Measurements from ENCODE around the gene GRIA1.

Gene GRIA1

DNA sequence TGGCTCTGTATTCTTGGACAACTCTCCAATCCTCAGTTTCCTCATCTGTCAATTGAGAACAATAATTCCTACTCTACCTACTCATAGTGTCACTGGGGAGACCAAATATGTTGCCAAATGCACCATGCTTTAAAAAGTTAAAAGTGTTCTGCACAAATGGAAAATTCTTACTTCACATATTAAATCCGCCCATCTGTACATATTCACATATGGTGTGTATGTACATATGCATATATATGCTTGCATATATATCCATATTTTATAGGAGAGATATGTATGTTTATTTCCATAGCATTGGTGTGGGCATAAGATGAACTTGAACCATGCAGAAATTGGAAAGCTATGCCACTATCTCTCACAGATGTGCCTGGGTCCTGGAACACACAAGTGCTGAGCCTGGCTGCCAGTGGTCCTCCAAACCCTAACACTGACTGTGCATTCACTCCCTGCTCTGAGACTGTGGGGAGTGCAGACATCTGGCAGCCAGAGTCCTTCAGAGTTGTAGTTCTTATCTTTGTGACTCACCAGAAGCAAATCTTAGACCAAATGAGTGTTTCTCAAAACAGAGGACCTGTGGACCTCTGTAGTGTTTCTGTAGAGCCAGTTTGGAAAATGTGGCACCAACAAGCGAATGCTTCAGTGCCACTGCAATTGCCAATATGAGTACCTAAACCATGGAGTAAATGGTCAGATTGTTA is 168.7 kb downstream of the GRIA1 start:
- H3K4me3 ChIP-seq (ENCODE audit: insufficient read depth, low read depth, low read length, poor library complexity, severe bottlenecking) = no peak overlapping the region
- no peak overlapping the region for H3K27ac ChIP-seq (ENCODE audit: insufficient read depth, low read length, poor library complexity, severe bottlenecking)
- no peak for DNase-seq
- H3K4me1 ChIP-seq (ENCODE audit: control insufficient read depth, insufficient read depth, low read length, poor library complexity, severe bottlenecking) = no peaks in the 10 kb centered on the region
- H3K27me3 ChIP-seq (replicated peaks; ENCODE audit: control insufficient read depth, insufficient read depth, low read length, poor library complexity, severe bottlenecking) = no peaks in the 10 kb centered on the region
- no peaks in the 10 kb centered on the region for H3K36me3 ChIP-seq (ENCODE audit: control insufficient read depth, insufficient read depth, low read length)
- no peaks in the 10 kb centered on the region for H3K9me3 ChIP-seq (ENCODE audit: control insufficient read depth, low read length)

DNA sequence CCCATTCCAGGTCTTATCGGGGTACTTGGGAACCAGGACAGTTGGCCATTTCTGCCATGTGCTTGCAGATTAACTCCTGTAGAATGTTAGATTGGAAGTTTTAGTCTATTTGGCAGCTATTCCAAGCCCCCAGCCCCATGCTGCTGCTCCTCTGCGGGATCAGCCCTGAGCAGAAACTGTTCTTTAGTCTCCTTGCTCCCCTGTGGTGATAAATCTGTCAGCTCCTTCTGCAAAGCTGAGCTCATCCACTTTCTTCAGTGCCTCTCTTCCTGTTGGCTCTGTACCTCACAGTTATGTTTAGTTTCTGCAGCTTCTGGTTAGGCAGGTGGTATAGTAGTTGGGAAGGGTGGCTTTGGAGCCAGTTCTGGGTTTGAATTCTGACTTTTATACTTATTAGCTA is 170.4 kb downstream of the GRIA1 start:
- no peaks in the 10 kb centered on the region for H3K36me3 ChIP-seq (ENCODE audit: control insufficient read depth, insufficient read depth, low read length)
- DNase-seq = no peak
- H3K4me3 ChIP-seq (ENCODE audit: insufficient read depth, low read depth, low read length, poor library complexity, severe bottlenecking) = no peak overlapping the region
- H3K27ac ChIP-seq (ENCODE audit: insufficient read depth, low read length, poor library complexity, severe bottlenecking) = no peak overlapping the region
- no peaks in the 10 kb centered on the region for H3K27me3 ChIP-seq (replicated peaks; ENCODE audit: control insufficient read depth, insufficient read depth, low read length, poor library complexity, severe bottlenecking)
- no peaks in the 10 kb centered on the region for H3K9me3 ChIP-seq (ENCODE audit: control insufficient read depth, low read length)
- H3K4me1 ChIP-seq (ENCODE audit: control insufficient read depth, insufficient read depth, low read length, poor library complexity, severe bottlenecking) = no peaks in the 10 kb centered on the region

DNA sequence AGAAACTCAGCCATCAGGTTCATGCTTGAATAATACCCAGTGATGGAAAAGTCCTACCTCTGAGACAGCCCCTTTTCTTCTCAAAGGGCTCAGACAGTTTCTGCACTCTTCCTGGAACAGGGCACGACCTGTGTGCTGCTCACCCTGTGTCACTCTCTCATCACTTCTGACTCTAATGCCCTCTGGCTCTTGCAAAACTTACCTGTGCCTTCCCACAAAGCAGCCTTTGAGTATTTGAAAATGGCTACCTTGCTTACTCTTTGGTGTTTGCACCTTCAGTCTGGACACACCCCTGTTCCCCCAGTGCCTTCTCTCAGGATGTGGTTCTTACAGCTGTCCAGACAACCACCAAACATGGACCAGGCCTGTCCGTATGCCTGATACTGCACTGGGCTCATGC is 171.4 kb downstream of the GRIA1 start:
- no peaks in the 10 kb centered on the region for H3K27me3 ChIP-seq (replicated peaks; ENCODE audit: control insufficient read depth, insufficient read depth, low read length, poor library complexity, severe bottlenecking)
- no peaks in the 10 kb centered on the region for H3K4me1 ChIP-seq (ENCODE audit: control insufficient read depth, insufficient read depth, low read length, poor library complexity, severe bottlenecking)
- DNase-seq = no peak
- H3K4me3 ChIP-seq (ENCODE audit: insufficient read depth, low read depth, low read length, poor library complexity, severe bottlenecking) = no peak overlapping the region
- H3K27ac ChIP-seq (ENCODE audit: insufficient read depth, low read length, poor library complexity, severe bottlenecking) = no peak overlapping the region
- H3K9me3 ChIP-seq (ENCODE audit: control insufficient read depth, low read length) = no peaks in the 10 kb centered on the region
- H3K36me3 ChIP-seq (ENCODE audit: control insufficient read depth, insufficient read depth, low read length) = no peaks in the 10 kb centered on the region

DNA sequence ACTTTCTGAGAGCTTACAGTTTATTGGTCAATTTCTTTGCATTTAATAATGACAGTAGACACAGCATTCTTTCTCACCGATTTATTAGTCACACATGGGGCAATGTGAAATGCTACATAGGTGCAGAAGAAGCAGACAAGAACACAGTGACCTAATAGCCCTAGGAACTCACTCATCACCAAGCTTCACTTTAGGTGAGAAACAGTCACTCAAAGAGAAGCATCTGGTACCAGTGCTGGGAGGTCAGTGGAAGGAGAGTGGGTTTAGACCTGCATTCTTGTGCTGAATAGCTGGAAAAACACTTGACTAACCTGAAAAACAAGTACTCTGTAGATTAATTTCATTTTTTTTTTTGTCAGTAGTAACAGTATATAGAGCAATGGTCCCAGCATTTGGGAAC is 179.6 kb downstream of the GRIA1 start:
- Histone ChIP-seq H3K4me1 (ENCODE audit: control insufficient read depth, insufficient read depth, low read length, poor library complexity, severe bottlenecking) (no peaks in the 10 kb centered on the region), H3K36me3 (ENCODE audit: control insufficient read depth, insufficient read depth, low read length) (no peaks in the 10 kb centered on the region), H3K27ac (ENCODE audit: insufficient read depth, low read length, poor library complexity, severe bottlenecking) (no peak overlapping the region), H3K27me3 (replicated peaks; ENCODE audit: control insufficient read depth, insufficient read depth, low read length, poor library complexity, severe bottlenecking) (no peaks in the 10 kb centered on the region), H3K4me3 (ENCODE audit: insufficient read depth, low read depth, low read length, poor library complexity, severe bottlenecking) (no peak overlapping the region), H3K9me3 (ENCODE audit: control insufficient read depth, low read length) (no peaks in the 10 kb centered on the region)
- no peak for DNase-seq

DNA sequence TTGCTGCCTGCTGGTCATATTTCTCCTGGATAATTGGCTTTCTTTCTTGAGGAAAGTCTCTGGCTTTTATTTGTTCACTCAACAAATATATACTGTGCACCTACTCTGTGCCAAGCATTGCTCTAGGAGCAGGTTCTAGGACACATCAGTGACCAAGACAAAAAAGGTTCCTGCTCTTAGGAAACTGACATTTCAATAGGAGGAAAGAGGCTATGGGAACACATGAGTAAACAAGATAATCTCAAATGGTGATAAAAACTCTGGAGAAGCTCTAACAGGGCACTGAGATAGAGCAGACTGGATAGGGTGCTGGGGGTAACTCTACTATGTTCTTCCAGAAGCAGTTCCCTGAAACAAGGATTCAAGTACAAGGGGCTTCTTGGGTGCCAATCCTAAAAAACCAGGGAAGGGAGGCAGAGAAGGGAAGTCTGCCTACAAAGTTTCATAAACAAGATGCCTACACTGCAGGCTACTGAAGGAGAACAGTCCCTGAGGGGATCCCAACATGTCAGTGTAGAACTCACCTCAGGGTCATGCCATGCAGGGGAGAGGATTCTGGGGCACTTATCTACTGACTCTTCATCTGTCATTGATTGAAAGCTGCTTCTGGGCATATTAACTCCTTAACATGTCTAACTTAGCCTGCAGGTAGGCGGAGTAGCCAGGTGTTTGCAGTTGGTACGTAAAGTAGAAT is 181.3 kb downstream of the GRIA1 start:
- Histone ChIP-seq H3K4me3 (ENCODE audit: insufficient read depth, low read depth, low read length, poor library complexity, severe bottlenecking) (no peak overlapping the region), H3K27me3 (replicated peaks; ENCODE audit: control insufficient read depth, insufficient read depth, low read length, poor library complexity, severe bottlenecking) (no peaks in the 10 kb centered on the region), H3K36me3 (ENCODE audit: control insufficient read depth, insufficient read depth, low read length) (no peaks in the 10 kb centered on the region), H3K9me3 (ENCODE audit: control insufficient read depth, low read length) (no peaks in the 10 kb centered on the region), H3K27ac (ENCODE audit: insufficient read depth, low read length, poor library complexity, severe bottlenecking) (no peak overlapping the region), H3K4me1 (ENCODE audit: control insufficient read depth, insufficient read depth, low read length, poor library complexity, severe bottlenecking) (no peaks in the 10 kb centered on the region)
- no peak for DNase-seq

DNA sequence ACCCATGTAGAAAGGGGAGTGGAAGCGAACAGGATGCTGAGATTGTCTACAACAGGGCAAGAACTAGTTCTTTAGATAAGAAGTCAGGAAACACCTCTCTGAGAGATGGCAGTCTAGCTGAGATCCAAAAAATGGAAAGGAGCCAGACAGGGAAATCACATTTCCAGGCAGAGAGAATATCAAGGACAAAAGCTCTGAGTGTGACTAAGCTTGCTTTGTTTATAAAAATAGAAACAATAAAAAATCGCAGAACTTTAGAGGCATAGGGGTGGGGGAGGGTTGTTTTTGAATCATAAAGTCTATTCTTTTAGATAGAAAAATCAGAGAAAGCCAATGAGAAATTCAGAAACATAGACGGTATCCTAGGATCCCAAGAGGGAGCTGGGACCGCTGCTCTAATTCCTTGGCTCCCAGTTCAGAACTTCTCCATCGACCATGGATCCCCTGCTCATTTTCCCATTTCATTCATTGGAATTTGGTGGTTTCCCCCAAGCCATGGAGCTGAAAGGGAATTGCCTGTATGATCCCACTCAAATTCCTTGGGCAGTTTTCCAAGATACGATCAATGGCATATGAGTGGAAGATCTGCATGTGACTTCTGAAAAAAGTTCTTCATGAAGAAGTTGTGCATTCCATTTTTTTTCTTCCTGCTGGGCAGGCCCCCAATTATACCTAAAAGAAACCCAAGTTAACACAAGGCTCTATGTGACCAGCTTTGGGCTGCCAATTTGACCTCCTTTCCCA is 182.0 kb downstream of the GRIA1 start:
- Histone ChIP-seq H3K27ac (ENCODE audit: insufficient read depth, low read length, poor library complexity, severe bottlenecking) (no peak overlapping the region), H3K4me3 (ENCODE audit: insufficient read depth, low read depth, low read length, poor library complexity, severe bottlenecking) (no peak overlapping the region), H3K4me1 (ENCODE audit: control insufficient read depth, insufficient read depth, low read length, poor library complexity, severe bottlenecking) (no peaks in the 10 kb centered on the region), H3K27me3 (replicated peaks; ENCODE audit: control insufficient read depth, insufficient read depth, low read length, poor library complexity, severe bottlenecking) (no peaks in the 10 kb centered on the region), H3K36me3 (ENCODE audit: control insufficient read depth, insufficient read depth, low read length) (no peaks in the 10 kb centered on the region), H3K9me3 (ENCODE audit: control insufficient read depth, low read length) (no peaks in the 10 kb centered on the region)
- no peak for DNase-seq

DNA sequence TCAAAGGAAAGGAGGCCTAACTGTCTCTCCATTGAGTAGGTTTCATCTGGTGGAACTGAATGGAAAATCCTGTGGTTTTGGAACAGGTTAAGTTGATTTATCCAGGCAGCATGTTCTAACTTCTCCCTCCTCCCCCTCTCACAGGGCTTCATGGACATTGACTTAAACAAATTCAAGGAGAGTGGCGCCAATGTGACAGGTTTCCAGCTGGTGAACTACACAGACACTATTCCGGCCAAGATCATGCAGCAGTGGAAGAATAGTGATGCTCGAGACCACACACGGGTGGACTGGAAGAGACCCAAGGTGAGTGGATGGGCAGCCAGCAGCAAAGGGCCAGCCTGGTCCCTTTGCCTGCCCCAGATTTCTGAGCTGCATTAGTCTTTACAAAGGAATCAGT is 183.9 kb downstream of the GRIA1 start:
- H3K4me1 ChIP-seq (ENCODE audit: control insufficient read depth, insufficient read depth, low read length, poor library complexity, severe bottlenecking) = no peaks in the 10 kb centered on the region

DNA sequence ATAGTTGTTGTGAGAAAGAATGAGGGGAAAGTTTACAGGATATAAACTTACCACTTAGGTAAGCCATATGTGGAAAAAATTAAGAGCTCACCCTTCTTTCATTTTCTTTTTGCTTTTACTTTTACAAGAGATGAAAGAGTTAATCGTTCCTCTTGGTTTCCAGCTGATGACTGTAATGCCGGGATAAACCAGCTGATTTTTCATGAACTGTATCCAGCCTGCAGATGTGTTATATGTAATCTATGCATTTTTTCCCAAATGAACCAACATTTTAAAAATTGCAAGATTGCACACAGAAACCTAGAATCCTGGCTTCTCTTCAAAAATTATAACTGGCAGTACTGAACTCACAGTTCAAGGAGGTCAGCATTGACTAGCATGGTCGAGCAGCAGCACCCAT is 185.9 kb downstream of the GRIA1 start:
- H3K9me3 ChIP-seq (ENCODE audit: control insufficient read depth, low read length) = no peaks in the 10 kb centered on the region
- no peaks in the 10 kb centered on the region for H3K36me3 ChIP-seq (ENCODE audit: control insufficient read depth, insufficient read depth, low read length)
- DNase-seq = no peak
- no peak overlapping the region for H3K27ac ChIP-seq (ENCODE audit: insufficient read depth, low read length, poor library complexity, severe bottlenecking)
- no peak overlapping the region for H3K4me3 ChIP-seq (ENCODE audit: insufficient read depth, low read depth, low read length, poor library complexity, severe bottlenecking)
- no peaks in the 10 kb centered on the region for H3K4me1 ChIP-seq (ENCODE audit: control insufficient read depth, insufficient read depth, low read length, poor library complexity, severe bottlenecking)
- H3K27me3 ChIP-seq (replicated peaks; ENCODE audit: control insufficient read depth, insufficient read depth, low read length, poor library complexity, severe bottlenecking) = no peaks in the 10 kb centered on the region

More for the DNA sequence above, 183.9 kb downstream of the GRIA1 start:
- Histone ChIP-seq H3K4me3 (ENCODE audit: insufficient read depth, low read depth, low read length, poor library complexity, severe bottlenecking) (no peak overlapping the region), H3K36me3 (ENCODE audit: control insufficient read depth, insufficient read depth, low read length) (no peaks in the 10 kb centered on the region), H3K9me3 (ENCODE audit: control insufficient read depth, low read length) (no peaks in the 10 kb centered on the region), H3K27ac (ENCODE audit: insufficient read depth, low read length, poor library complexity, severe bottlenecking) (no peak overlapping the region), H3K27me3 (replicated peaks; ENCODE audit: control insufficient read depth, insufficient read depth, low read length, poor library complexity, severe bottlenecking) (no peaks in the 10 kb centered on the region)
- DNase-seq = no peak

DNA sequence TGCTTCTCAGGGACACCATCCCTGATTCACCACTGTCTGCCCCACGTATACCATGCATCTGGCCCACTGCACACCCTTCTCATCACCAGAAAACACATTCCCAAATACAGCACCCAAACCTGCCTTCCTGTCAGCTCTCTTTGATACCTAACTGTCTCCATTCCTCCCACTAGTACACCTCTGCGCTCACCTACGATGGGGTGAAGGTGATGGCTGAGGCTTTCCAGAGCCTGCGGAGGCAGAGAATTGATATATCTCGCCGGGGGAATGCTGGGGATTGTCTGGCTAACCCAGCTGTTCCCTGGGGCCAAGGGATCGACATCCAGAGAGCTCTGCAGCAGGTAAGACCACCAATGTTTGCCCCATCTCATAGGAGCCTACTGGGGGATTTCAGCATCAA is 186.4 kb downstream of the GRIA1 start:
- Histone ChIP-seq H3K36me3 (ENCODE audit: control insufficient read depth, insufficient read depth, low read length) (no peaks in the 10 kb centered on the region), H3K27me3 (replicated peaks; ENCODE audit: control insufficient read depth, insufficient read depth, low read length, poor library complexity, severe bottlenecking) (no peaks in the 10 kb centered on the region), H3K4me3 (ENCODE audit: insufficient read depth, low read depth, low read length, poor library complexity, severe bottlenecking) (no peak overlapping the region)

More for the DNA sequence above, 186.4 kb downstream of the GRIA1 start:
- no peaks in the 10 kb centered on the region for H3K9me3 ChIP-seq (ENCODE audit: control insufficient read depth, low read length)
- H3K4me1 ChIP-seq (ENCODE audit: control insufficient read depth, insufficient read depth, low read length, poor library complexity, severe bottlenecking) = no peaks in the 10 kb centered on the region
- no peak overlapping the region for H3K27ac ChIP-seq (ENCODE audit: insufficient read depth, low read length, poor library complexity, severe bottlenecking)
- DNase-seq = no peak
